GM12878 (cell line): Measurements from ENCODE around the gene TBCCD1. TPM values are rescaled to one million over a fixed set of nuclear protein-coding genes. Genes with fewer than 3 reads are reported as not detected.

ENCODE experiments used
- ATAC-seq: fragments of 200-7000 bp; cut with Tn5 transposase; 3 replicates; pipeline ENCODE4 v1.9.1; 2020; ENCODE audit warnings: mild to moderate bottlenecking, moderate library complexity
- BruUV-seq: library from RNA; stranded (reverse); fragments of 400-500 nt; replicated peaks from 2 replicates; lab custom pipeline; 2021; lab: Mats Ljungman, UMichigan
- CTCF ChIA-PET: fragments of 300-600 bp; sonication (Branson Sonifier 250); formaldehyde crosslinking; extraction: SDS; loops from one replicate; lab custom pipeline; 2021; ENCODE audit warnings: inconsistent platforms; lab: Yijun Ruan, JAX
- POLR2A ChIA-PET: fragments of 350-600 bp; formaldehyde crosslinking; extraction: SDS; loops from one replicate; lab custom pipeline; 2021; ENCODE audit warnings: inconsistent platforms; lab: Charles Lee
- RAD21 ChIA-PET: fragments of 300-600 bp; sonication (Branson Sonifier 250); formaldehyde crosslinking; loops from one replicate; lab custom pipeline; 2023; ENCODE audit warnings: antibody characterized with exemption; ENCODE audit not compliant: unreplicated experiment; lab: Charles Lee
- SMC1A ChIA-PET: fragments of 300-600 bp; sonication (Branson Sonifier 250); formaldehyde crosslinking; loops from one replicate; lab custom pipeline; 2023; ENCODE audit not compliant: unreplicated experiment, uncharacterized antibody; lab: Charles Lee
- DNase-seq: peaks from one replicate; pipeline ENCODE4 v3.0.0-alpha.2; 2011; ENCODE audit warnings: low read depth, low spot score
- FAIRE-seq: peaks from 3 replicates; lab custom pipeline; 2011; peaks lifted over from hg19 to GRCh38; lab: Jason Lieb, UNC
- H2AFZ ChIP-seq: 2 replicates; pipeline ENCODE4 v1.6.0; 2011; ENCODE audit warnings: low read depth, low read length, control low read depth; ENCODE audit not compliant: control insufficient read depth
- H3K27ac ChIP-seq: 2 replicates; pipeline ENCODE4 v1.5.1; 2011; ENCODE audit warnings: control low read depth; ENCODE audit not compliant: control insufficient read depth, insufficient read depth
- H3K27me3 ChIP-seq, 2 experiments: replicated peaks in 1 of 2; 2 replicates each; pipeline versions ENCODE4 v1.6.0 to v1.6.1; 2011; ENCODE audit warnings: low read length in 1 of 2; ENCODE audit not compliant: control insufficient read depth in 2 of 2, insufficient read depth in 2 of 2
- H3K36me3 ChIP-seq, 2 experiments: 2 replicates each; pipeline ENCODE4 v1.5.1; 2011; ENCODE audit warnings: low read length in 1 of 2; ENCODE audit not compliant: control insufficient read depth in 2 of 2, insufficient read depth in 2 of 2
- H3K4me1 ChIP-seq: 2 replicates; pipeline ENCODE4 v1.6.1; 2011; ENCODE audit warnings: mild to moderate bottlenecking, low read length, moderate library complexity, mixed read lengths; ENCODE audit not compliant: control insufficient read depth, insufficient read depth
- H3K4me2 ChIP-seq: 2 replicates; pipeline ENCODE4 v1.6.0; 2011; ENCODE audit warnings: control low read depth; ENCODE audit not compliant: control insufficient read depth, insufficient read depth
- H3K4me3 ChIP-seq: fragments of 200-600 bp; sonication (generic); 2 replicates; pipeline ENCODE4 v1.5.1; 2016
- H3K79me2 ChIP-seq: 2 replicates; pipeline ENCODE4 v1.6.0; 2011; ENCODE audit warnings: low read length; ENCODE audit not compliant: control insufficient read depth, insufficient read depth
- H3K9ac ChIP-seq: 2 replicates; pipeline ENCODE4 v1.8.0; 2011; ENCODE audit warnings: low read length, control low read depth, mixed read lengths; ENCODE audit not compliant: control insufficient read depth, insufficient read depth
- H3K9me3 ChIP-seq: replicated peaks from 3 replicates; pipeline ENCODE4 v1.5.1; 2011; ENCODE audit warnings: mild to moderate bottlenecking, low read length; ENCODE audit not compliant: control insufficient read depth, insufficient read depth
- H4K20me1 ChIP-seq: 2 replicates; pipeline ENCODE4 v1.6.0; 2011; ENCODE audit not compliant: control insufficient read depth, insufficient read depth
- ATF3 ChIP-seq: IDR thresholded peaks from 2 replicates; pipeline ENCODE4 v1.6.1; 2011; ENCODE audit warnings: low read depth, mild to moderate bottlenecking, low read length, moderate library complexity, borderline replicate concordance; ENCODE audit errors: extremely low read depth
- CBFB ChIP-seq: IDR thresholded peaks from 2 replicates; pipeline ENCODE4 v1.6.1; 2016; ENCODE audit warnings: antibody characterized with exemption, low read depth
- E2F4 ChIP-seq: IDR thresholded peaks from 2 replicates; pipeline ENCODE4 v1.6.1; 2012; ENCODE audit warnings: low read depth, low read length, improper control_type of control experiment
- EED ChIP-seq: sonication (generic); IDR thresholded peaks from 2 replicates; pipeline ENCODE4 v1.6.1; 2016; ENCODE audit warnings: antibody characterized with exemption, low read depth
- FOS ChIP-seq: IDR thresholded peaks from 3 replicates; pipeline ENCODE4 v1.6.1; 2011; ENCODE audit warnings: borderline replicate concordance; ENCODE audit not compliant: insufficient read length; ENCODE audit errors: extremely low read depth
- GABPA ChIP-seq: IDR thresholded peaks from 2 replicates; pipeline ENCODE4 v1.6.1; 2014; ENCODE audit warnings: antibody characterized with exemption, low read depth, mild to moderate bottlenecking, inconsistent platforms
- KAT2A ChIP-seq: conservative IDR thresholded peaks from 2 replicates; pipeline ENCODE4 v1.6.1; 2011; ENCODE audit warnings: low read depth, low read length; ENCODE audit not compliant: control insufficient read depth
- LARP7 ChIP-seq: fragments of 450-650 bp; IDR thresholded peaks from 2 replicates; pipeline ENCODE4 v1.6.1; 2017; ENCODE audit warnings: mild to moderate bottlenecking
- MYB ChIP-seq: fragments of 150-350 bp; IDR thresholded peaks from 2 replicates; pipeline ENCODE4 v1.6.1; 2014; ENCODE audit warnings: mild to moderate bottlenecking, low read depth, low read length, borderline replicate concordance
- NKRF ChIP-seq: fragments of 450-650 bp; conservative IDR thresholded peaks from 2 replicates; pipeline ENCODE4 v1.6.1; 2017; ENCODE audit warnings: mild to moderate bottlenecking, moderate library complexity
- POU2F2 ChIP-seq: IDR thresholded peaks from 3 replicates; pipeline ENCODE4 v1.6.1; 2011; ENCODE audit warnings: low read depth, mild to moderate bottlenecking, low read length, borderline replicate concordance
- RAD21 ChIP-seq: IDR thresholded peaks from 2 replicates; pipeline ENCODE4 v1.6.1; 2011; ENCODE audit warnings: mild to moderate bottlenecking, low read depth, low read length, moderate library complexity; ENCODE audit not compliant: insufficient read depth
- RUNX3 ChIP-seq: IDR thresholded peaks from 2 replicates; pipeline ENCODE4 v1.6.1; 2012; ENCODE audit warnings: low read length, inconsistent platforms
- SMARCA5 ChIP-seq: fragments of 450-650 bp; IDR thresholded peaks from 2 replicates; pipeline ENCODE4 v1.6.1; 2017; ENCODE audit warnings: mild to moderate bottlenecking
- STAT3 ChIP-seq: IDR thresholded peaks from 2 replicates; pipeline ENCODE4 v1.6.1; 2011; ENCODE audit warnings: low read depth, low read length, improper control_type of control experiment
- SUPT20H ChIP-seq: IDR thresholded peaks from 2 replicates; pipeline ENCODE4 v1.6.1; 2011; ENCODE audit warnings: low read depth, mild to moderate bottlenecking, low read length, moderate library complexity, borderline replicate concordance; ENCODE audit not compliant: control insufficient read depth
- ZNF24 ChIP-seq: fragments of 450-650 bp; IDR thresholded peaks from 2 replicates; pipeline ENCODE4 v1.6.1; 2017; ENCODE audit warnings: antibody characterized with exemption, mild to moderate bottlenecking
- ZSCAN29 ChIP-seq: fragments of 450-650 bp; IDR thresholded peaks from 2 replicates; pipeline ENCODE4 v1.6.1; 2017; ENCODE audit warnings: mild to moderate bottlenecking, moderate library complexity
- WGBS: methylation state at CpG from one replicate; pipeline ENCODE4 v1.1.6; 2016; ENCODE audit warnings: low lambda C conversion rate; ENCODE audit not compliant: insufficient replicate concordance, insufficient coverage; ENCODE audit errors: missing lambda C conversion rate; 5-methylcytosine and 5-hydroxymethylcytosine counted together
- in situ Hi-C: fragments of 300-500 bp; cut with MboI; formaldehyde crosslinking; loops from 9 replicates; pipeline ENCODE4 v1.14.3; 2018; ENCODE audit warnings: mixed read lengths
- intact Hi-C: fragments of 100-400 bp; cut with micrococcal nuclease; formaldehyde crosslinking; loops from one replicate; pipeline ENCODE4 v1.14.2; 2022; ENCODE audit not compliant: unreplicated experiment
- polyA plus RNA-seq, 11 experiments: library from polyadenylated mRNA; depleted of rRNA in 4 of 11; unstranded in 6 of 11; stranded (reverse) in 5 of 11; fragments of >200 nt; fragmentation: Nextera tagmentation in 4 of 11; fragmentation: Illumina TruSeq in 1 of 11; extraction: Ambion mirVana in 4 of 11; extraction: Trizol in 1 of 11; gene quantifications; 1 replicate in 1 of 11; 2 replicates in 10 of 11; pipeline versions ENCODE4 v1.2.1 to v1.2.3, GENCODE V29; 2011 to 2016; ENCODE audit warnings: inconsistent platforms in 2 of 11, missing spikeins in 2 of 11, low read depth in 1 of 11
- total RNA-seq, 4 experiments: library from RNA; depleted of rRNA in 3 of 4; stranded (reverse); fragments of >200 nt in 3 of 4; fragmentation: Illumina TruSeq in 1 of 4; extraction: Trizol in 1 of 4; gene quantifications; 2 replicates each; pipeline versions ENCODE4 v1.2.1 to v1.2.3, GENCODE V29; 2013 to 2021

Gene TBCCD1
- total and polyA plus RNA-seq, 10 of the 15 experiments (the other 5 are each of a cell fraction or from before 2014, with no cell fraction given), result 6.9 to 23.4 (median 14.7) TPM

GRCh38 chr3:186600896-186601295 lies 33.8 kb upstream of the TBCCD1 start:
- Histone ChIP-seq H3K4me3 (no peak overlapping the region), H3K9ac (no peak overlapping the region), H3K36me3 (no peaks in the 10 kb centered on the region), H4K20me1 (no peaks in the 10 kb centered on the region), H3K4me2 (no peak overlapping the region), H3K4me1 (no peaks in the 10 kb centered on the region), H3K79me2 (no peaks in the 10 kb centered on the region), H3K9me3 (no peaks in the 10 kb centered on the region), H3K27ac (no peak overlapping the region), H3K27me3 (no peaks in the 10 kb centered on the region), H2AFZ (no peak overlapping the region)
- ChIA-PET POLR2A (interaction anchor here (1.0 kb wide), 1 partner anchor 61 kb away, joined by 5 read pairs; no protein-coding TSS in a partner anchor), RAD21 (interaction anchor here (0.6 to 1.7 kb wide), 2 partner anchors 30 to 409 kb away, joined by 3 to 4 read pairs; partner anchors contain the start of gene DNAJB11), SMC1A (interaction anchor here (1.1 to 2.4 kb wide), 2 partner anchors 14 to 16 kb away, joined by 3 to 6 read pairs; no protein-coding TSS in a partner anchor), CTCF (interaction anchor here (2.8 kb wide), 1 partner anchor 15 kb away, joined by 25 read pairs; no protein-coding TSS in a partner anchor)
- WGBS, result 35% methylated on average over 3 of the region's 3 CpGs
- in situ Hi-C loops, result no loop called here
- FAIRE-seq (no peak), DNase-seq (no peak), ATAC-seq (no peak)
- intact Hi-C loops, result no loop called here
- TF ChIP-seq KAT2A, result no peak
- TF ChIP-seq CBFB, result no peak
- TF ChIP-seq RAD21, result no peak
- TF ChIP-seq EED, result no peak
- no peak for TF ChIP-seq POU2F2
- no peak for TF ChIP-seq E2F4
- no peak for TF ChIP-seq ZNF24
- TF ChIP-seq STAT3, result no peak
- TF ChIP-seq NKRF, result no peak
- TF ChIP-seq RUNX3, result no peak
- TF ChIP-seq GABPA, result no peak
- TF ChIP-seq MYB, result no peak
- TF ChIP-seq LARP7, result no peak
- TF ChIP-seq ZSCAN29, result no peak
- TF ChIP-seq SUPT20H, result no peak
- no peak for TF ChIP-seq FOS
- no peak for TF ChIP-seq ATF3
- no peak for TF ChIP-seq SMARCA5
- no TSS peak for BruUV-seq
